DND-41 (cell line): ENCODE data around the gene GET4.

Source experiments
- EZH2 ChIP-seq: IDR thresholded peaks from 3 replicates; pipeline ENCODE4 v1.6.1; 2012; ENCODE audit warnings: borderline replicate concordance, low read depth, mild to moderate bottlenecking, moderate library complexity, low read length, inconsistent platforms; ENCODE audit not compliant: severe bottlenecking
- TF ChIP-seq, protein P1 (sequence below): IDR thresholded peaks from 2 replicates; pipeline ENCODE4 v1.5.1; 2012; ENCODE audit warnings: borderline replicate concordance, low read length, moderate library complexity, mild to moderate bottlenecking; ENCODE audit not compliant: poor library complexity, severe bottlenecking; ENCODE audit errors: extremely low read depth

DNA sequence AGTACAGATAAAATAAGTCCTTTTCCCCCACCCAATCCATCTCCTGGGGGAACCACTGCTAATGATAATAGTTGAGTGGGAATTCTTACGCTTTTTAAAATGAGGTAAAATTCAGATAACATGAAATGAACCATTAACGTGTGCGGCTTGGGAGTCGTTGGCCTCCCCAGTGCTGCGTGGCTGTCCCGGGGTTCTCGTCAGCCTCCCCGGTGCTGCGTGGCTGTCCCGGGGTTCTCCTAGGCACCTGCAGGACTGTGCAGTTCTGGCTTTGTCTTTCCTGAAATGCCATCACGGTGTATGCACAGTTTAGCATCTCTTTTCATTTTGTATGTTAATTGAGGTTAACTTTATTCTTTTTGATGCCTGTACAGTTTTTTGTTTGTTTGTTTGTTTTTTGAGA is 30.6 kb upstream of the GET4 start:
- TF ChIP-seq, protein P1, sequence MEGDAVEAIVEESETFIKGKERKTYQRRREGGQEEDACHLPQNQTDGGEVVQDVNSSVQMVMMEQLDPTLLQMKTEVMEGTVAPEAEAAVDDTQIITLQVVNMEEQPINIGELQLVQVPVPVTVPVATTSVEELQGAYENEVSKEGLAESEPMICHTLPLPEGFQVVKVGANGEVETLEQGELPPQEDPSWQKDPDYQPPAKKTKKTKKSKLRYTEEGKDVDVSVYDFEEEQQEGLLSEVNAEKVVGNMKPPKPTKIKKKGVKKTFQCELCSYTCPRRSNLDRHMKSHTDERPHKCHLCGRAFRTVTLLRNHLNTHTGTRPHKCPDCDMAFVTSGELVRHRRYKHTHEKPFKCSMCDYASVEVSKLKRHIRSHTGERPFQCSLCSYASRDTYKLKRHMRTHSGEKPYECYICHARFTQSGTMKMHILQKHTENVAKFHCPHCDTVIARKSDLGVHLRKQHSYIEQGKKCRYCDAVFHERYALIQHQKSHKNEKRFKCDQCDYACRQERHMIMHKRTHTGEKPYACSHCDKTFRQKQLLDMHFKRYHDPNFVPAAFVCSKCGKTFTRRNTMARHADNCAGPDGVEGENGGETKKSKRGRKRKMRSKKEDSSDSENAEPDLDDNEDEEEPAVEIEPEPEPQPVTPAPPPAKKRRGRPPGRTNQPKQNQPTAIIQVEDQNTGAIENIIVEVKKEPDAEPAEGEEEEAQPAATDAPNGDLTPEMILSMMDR, result no peak
- TF ChIP-seq EZH2, result no peak
